ENCODE data around the gene JAML. TPM values are rescaled to one million over a fixed set of nuclear protein-coding genes. Genes with fewer than 3 reads are reported as not detected.

JAML gene
- total and polyA plus RNA-seq, 11 donors: 0.90 to 18.4 (median 1.6) TPM

DNA sequence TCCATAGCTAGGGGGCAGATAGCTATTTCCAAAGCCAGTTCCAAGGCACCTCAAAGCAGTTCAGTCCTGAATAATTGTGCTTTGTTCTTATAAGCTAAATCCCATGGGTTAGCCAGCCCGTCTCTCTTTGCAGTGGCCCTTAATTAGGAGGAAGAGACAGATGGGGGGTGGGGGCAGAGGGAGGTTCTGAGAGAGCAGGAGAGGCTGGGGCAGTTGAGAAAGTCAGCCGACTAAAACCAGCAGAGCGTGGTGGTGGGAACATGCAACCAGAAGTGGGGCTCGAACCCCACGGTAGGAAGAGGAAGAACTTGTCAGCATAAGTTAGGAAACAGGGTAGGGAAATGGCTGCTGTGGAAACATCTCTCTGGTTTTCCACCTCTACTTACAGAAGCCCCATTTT, 61.3 kb downstream of the JAML start:
- no peaks in the 10 kb centered on the region for H3K9me3 ChIP-seq
- no peaks in the 10 kb centered on the region for H3K27me3 ChIP-seq
- H3K27ac ChIP-seq: no peak overlapping the region
- no peak overlapping the region for H3K4me3 ChIP-seq
- DNase-seq: no peak
- H3K4me1 ChIP-seq: peaks cover 0 to 8% (median 0%) of the 10 kb centered on the region in 12 donors
- intact Hi-C loops (cut with DNase I): no loop called here
- H3K36me3 ChIP-seq: peaks cover 0 to 10% (median 0%) of the 10 kb centered on the region in 9 donors
- TF ChIP-seq, protein P1, sequence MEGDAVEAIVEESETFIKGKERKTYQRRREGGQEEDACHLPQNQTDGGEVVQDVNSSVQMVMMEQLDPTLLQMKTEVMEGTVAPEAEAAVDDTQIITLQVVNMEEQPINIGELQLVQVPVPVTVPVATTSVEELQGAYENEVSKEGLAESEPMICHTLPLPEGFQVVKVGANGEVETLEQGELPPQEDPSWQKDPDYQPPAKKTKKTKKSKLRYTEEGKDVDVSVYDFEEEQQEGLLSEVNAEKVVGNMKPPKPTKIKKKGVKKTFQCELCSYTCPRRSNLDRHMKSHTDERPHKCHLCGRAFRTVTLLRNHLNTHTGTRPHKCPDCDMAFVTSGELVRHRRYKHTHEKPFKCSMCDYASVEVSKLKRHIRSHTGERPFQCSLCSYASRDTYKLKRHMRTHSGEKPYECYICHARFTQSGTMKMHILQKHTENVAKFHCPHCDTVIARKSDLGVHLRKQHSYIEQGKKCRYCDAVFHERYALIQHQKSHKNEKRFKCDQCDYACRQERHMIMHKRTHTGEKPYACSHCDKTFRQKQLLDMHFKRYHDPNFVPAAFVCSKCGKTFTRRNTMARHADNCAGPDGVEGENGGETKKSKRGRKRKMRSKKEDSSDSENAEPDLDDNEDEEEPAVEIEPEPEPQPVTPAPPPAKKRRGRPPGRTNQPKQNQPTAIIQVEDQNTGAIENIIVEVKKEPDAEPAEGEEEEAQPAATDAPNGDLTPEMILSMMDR (IDR thresholded peaks at IDR 0.05): no peak
- no peak for TF ChIP-seq POLR2A (IDR thresholded peaks at IDR 0.05)
- ATAC-seq: no peak
- 74 to 77% (median 75%) methylated on average over 5 of the region's 5 CpGs for WGBS, 4 donors

DNA sequence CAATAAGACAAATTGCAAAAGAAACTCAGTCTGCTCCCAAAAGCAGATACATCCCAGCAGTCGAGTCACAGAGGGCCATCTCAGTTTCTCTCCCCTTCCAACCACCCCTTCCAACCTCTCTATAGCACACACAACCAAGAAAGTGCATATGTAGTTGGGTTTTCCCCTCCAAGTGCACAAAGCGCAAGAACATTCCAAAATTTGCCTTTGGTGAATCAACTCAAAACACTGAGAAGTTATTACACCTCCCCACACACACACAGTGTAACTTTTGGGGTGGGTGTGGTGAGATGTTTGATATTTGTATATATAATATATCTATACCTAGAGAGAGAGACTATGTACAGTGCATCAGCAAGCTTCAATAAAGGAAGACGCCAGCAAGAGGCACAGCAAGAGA, 62.0 kb downstream of the JAML start:
- DNase-seq (no peak), ATAC-seq (no peak)
- TF ChIP-seq, protein P1 (IDR thresholded peaks at IDR 0.05): no peak
- no peak for TF ChIP-seq POLR2A (IDR thresholded peaks at IDR 0.05)

DNA sequence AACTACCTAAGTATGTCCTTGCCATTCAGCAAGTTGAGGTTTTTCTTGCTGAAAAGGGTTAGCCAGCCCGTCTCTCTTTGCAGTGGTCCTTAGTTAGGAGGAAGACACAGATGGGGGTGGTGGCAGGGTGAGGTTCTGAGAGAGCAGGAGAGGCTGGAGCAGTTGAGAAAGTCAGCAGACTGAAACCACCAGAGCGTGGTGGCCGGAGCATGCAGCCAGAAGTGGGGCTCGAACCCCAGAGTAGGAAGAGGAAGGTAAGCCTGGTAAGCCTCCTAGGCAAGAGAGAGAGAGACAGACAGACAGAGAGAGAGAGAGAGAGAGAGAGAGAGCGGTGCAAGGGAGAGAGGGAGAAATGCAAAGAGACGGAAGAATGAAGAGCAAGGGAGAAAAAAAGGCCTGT, 63.0 kb downstream of the JAML start:
- 70 to 93% (median 75%) methylated on average over 6 of the region's 6 CpGs for WGBS, 4 donors
- intact Hi-C loops (cut with DNase I): no loop called here
- H3K4me3 ChIP-seq: no peak overlapping the region
- no peaks in the 10 kb centered on the region for H3K36me3 ChIP-seq
- H3K4me1 ChIP-seq: peaks cover 0 to 11% (median 0%) of the 10 kb centered on the region in 12 donors
- TF ChIP-seq POLR2A (IDR thresholded peaks at IDR 0.05): no peak
- TF ChIP-seq, protein P1 (IDR thresholded peaks at IDR 0.05): no peak
- peaks cover 0 to 9% (median 0%) of the 10 kb centered on the region in 9 donors for H3K27me3 ChIP-seq
- H3K27ac ChIP-seq: no peak overlapping the region
- H3K9me3 ChIP-seq: no peaks in the 10 kb centered on the region
- DNase-seq (no peak), ATAC-seq (no peak)

More for the DNA sequence above, 62.0 kb downstream of the JAML start:
- H3K4me3 ChIP-seq: no peak overlapping the region
- no peaks in the 10 kb centered on the region for H3K27me3 ChIP-seq
- H3K36me3 ChIP-seq: peaks cover 0 to 7% (median 0%) of the 10 kb centered on the region in 9 donors
- H3K27ac ChIP-seq: no peak overlapping the region
- WGBS, 4 donors: 84 to 96% (median 90%) methylated on average over 3 of the region's 3 CpGs
- intact Hi-C loops (cut with DNase I): no loop called here
- H3K9me3 ChIP-seq: no peaks in the 10 kb centered on the region
- H3K4me1 ChIP-seq: peaks cover 0 to 8% (median 0%) of the 10 kb centered on the region in 12 donors

DNA sequence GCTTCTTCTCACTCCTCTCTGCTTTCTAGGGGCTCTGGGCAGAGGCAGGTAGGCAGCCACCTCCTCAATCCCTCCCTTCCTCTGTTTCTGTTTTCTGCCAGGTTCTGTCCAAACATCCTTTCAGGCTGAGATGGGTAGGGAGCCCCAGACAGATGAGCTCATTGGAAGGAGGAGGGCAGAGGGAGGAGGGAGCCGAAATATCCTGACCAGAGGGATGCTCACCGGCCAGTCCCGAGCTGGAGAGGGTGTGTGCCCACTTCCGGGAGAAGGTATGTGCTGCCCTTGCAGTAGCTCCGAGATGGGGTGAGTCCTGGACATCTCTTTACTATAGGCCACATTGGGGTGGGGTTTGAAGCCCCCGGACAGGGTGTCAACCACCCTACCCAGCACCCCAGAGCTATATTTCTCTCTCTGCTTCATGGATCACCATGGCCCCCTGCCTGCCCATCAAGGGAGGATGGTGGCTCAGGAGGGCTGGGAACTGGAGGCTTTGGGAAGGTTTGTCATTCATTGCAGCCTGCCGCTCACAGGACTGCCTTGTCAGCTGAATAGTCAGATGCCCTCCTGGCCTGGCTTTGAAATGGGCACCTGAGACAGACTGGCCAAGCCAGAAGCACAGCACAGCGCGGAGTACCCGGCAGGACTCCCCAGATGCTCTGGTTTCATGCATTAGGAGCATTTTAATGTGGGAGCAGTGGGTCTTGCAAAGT, 67.5 kb downstream of the JAML start:
- ATAC-seq (no peak), DNase-seq (no peak)
- Histone ChIP-seq H3K27ac (no peak overlapping the region), H3K9me3 (no peaks in the 10 kb centered on the region), H3K36me3 (no peaks in the 10 kb centered on the region), H3K4me1 (peaks cover 0 to 27% (median 6%) of the 10 kb centered on the region in 12 donors), H3K4me3 (no peak overlapping the region), H3K27me3 (peaks cover 0 to 53% (median 5%) of the 10 kb centered on the region in 9 donors)
- 31 to 54% (median 51%) methylated on average over 8 to 10 of the region's 10 CpGs for WGBS, 4 donors
- intact Hi-C loops (cut with DNase I): no loop called here
- TF ChIP-seq POLR2A (IDR thresholded peaks at IDR 0.05): no peak
- TF ChIP-seq, protein P1 (IDR thresholded peaks at IDR 0.05): no peak

Data from heart left ventricle (tissue), 16 donors.